GM10266 (cell line): ENCODE data around the gene NID2.

Source experiments
- DNase-seq: peaks from one replicate; pipeline ENCODE4 v3.0.0; 2012; ENCODE audit errors: extremely low spot score
- CTCF ChIP-seq: IDR thresholded peaks from 2 replicates; pipeline ENCODE4 v1.5.1; 2012; ENCODE audit warnings: mild to moderate bottlenecking, low read depth; ENCODE audit not compliant: control insufficient read depth, insufficient read depth; ENCODE audit errors: missing control alignments

NID2 gene

GRCh38 chr14:52058341-52058740, 10.5 kb downstream of the NID2 start:
- no peak for TF ChIP-seq CTCF
- no peak for DNase-seq

DNA sequence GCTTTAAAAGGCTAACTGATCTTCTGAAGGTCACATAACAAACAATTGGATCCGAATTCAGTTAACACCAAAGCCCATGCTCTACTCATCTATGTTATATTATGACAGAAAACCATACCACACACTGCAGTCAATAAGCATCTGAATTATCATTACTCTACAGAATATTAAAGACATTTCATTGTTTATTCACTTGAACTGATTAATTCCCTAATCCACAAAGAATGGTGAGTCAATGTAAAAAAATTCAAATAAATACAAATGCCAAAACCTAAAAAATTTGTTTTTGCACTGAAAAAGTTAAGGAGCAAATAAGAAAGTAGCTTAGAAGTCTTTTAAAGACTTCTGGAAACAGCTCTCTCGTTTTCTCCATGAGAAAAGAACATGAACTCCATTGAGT, 13.7 kb downstream of the NID2 start:
- TF ChIP-seq CTCF, result no peak
- DNase-seq, result no peak

DNA sequence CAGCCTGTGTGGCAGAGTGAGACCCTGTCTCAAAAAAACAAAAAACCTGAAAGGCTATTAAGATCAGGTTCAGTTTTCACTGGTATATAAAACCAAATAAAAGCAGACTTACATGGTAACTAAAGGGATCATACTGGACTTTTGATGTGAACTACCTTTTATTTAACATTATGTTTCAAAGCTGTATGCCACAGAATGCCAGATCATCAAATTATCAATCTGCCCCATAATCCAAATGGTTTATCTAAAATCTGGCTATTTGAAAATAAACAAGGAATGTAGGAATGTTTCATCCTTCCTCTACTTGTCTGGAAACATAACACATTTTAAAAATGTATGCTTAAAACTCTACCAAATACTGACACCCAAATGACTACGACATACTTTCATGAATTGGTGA, 14.2 kb downstream of the NID2 start:
- TF ChIP-seq CTCF, result no peak
- no peak for DNase-seq

DNA sequence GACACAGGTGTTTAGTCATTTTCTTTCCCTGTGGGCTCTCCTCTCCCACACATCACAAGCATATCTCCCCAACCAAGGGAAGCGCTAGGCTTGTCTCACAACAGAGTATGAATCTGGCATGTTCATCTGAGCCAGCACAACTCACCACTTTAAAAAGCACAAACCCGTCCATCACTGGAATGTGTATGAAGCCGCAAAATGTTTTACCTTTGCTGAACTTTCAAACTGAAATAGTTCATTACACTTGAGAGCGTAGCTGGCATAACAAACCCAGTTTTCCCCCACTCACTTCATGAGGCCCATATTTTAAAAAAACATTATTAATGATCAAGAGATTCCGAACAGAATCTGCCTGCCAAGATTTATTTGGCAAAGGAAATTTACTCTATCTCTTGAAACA, 15.8 kb downstream of the NID2 start:
- no peak for TF ChIP-seq CTCF
- no peak for DNase-seq

DNA sequence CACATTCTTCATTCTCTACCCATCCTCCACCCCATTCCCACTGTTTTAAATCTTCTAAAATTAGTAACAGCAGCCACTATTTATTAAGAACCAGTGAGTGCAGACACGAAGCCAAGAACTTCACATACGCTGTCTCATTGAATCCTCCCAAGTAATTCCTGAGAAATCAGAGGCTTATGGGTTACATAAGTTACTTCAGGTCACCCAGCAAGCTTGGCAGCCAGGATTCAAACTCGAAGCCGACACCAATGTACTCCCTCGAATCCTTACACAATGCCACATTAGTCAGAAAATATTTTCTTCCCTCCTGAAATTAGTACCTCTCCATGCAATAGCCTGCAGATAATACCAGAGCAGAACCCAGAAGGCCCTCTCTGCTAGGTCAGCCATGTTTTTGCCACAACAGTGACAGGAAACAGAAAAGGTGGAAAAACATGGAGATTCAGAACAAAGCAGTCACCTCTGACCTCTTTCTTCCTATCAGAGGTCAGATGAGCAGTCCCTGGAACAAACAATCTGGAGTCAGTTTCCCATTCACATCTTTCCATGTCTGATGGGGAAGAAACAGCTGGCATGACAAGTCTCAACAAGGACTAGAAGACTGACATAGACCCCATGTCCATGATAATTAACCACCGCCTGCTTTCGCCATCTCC, 16.4 kb downstream of the NID2 start:
- TF ChIP-seq CTCF, result no peak
- DNase-seq, result no peak

DNA sequence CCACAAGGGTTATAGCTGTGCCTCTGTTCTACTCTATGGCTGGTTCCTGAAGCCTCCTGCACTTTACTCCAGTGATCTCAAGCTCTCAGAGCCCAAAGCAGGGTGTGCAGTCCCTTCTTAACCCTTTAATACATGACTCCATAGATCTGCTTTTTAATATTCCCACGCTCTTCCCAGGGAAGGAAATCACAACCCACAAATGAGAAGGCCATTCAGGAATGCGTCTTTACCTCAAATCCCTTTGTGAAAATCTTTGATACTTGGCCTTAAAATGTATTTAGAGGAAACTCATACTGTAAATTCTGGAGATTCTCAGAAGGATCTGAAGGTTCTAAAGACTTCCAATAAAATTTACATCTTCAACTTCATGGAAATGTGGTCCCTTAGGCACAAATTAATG, 17.0 kb downstream of the NID2 start:
- TF ChIP-seq CTCF, result no peak
- DNase-seq, result no peak

DNA sequence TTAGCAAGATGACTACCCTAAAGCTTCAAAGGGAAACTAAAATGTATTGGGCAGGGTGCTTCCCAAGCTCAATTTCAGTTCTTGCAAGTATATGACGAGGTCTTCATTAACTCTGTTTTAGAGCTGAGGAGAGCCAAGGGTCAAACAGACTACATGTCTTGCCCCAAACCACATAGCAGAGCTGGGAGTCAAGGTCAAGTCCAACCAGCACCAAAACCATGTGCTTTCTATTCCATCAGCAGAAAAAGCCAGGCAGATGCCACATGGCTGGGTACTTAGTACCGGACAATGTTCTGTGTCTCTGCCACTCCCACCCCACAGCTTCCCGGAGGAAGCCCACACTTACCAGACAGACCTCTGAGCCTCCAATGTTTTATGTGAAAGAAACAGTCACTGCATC, 17.6 kb downstream of the NID2 start:
- DNase-seq, result no peak
- TF ChIP-seq CTCF, result no peak
